RWPE2 (cell line): Measurements from ENCODE around the gene CBFA2T3.

Source experiments
- ATAC-seq: fragments of 200-7000 bp; cut with Tn5 transposase; 3 replicates; pipeline ENCODE4 v1.9.1; 2021; ENCODE audit warnings: low read depth
- DNase-seq: peaks from one replicate; pipeline ENCODE4 v3.0.0-alpha.2; 2020; ENCODE audit warnings: low spot score
- H3K27ac ChIP-seq: fragments of 450-650 bp; 2 replicates; pipeline ENCODE4 v1.5.1; 2017; ENCODE audit warnings: mild to moderate bottlenecking; ENCODE audit not compliant: poor library complexity, severe bottlenecking
- H3K27me3 ChIP-seq: fragments of 250-450 bp; sonication (Bioruptor Pico); 2 replicates; pipeline ENCODE4 v1.5.1; 2021; ENCODE audit warnings: mild to moderate bottlenecking, moderate library complexity; ENCODE audit not compliant: insufficient read depth, poor library complexity, severe bottlenecking
- H3K36me3 ChIP-seq: fragments of 250-450 bp; sonication (Bioruptor Pico); 2 replicates; pipeline ENCODE4 v1.5.1; 2020; ENCODE audit warnings: low read depth, mild to moderate bottlenecking, moderate library complexity
- H3K4me1 ChIP-seq: fragments of 250-450 bp; sonication (Bioruptor Pico); 2 replicates; pipeline ENCODE4 v1.5.1; 2021; ENCODE audit warnings: mild to moderate bottlenecking, moderate library complexity; ENCODE audit not compliant: insufficient read depth, poor library complexity, severe bottlenecking
- H3K4me3 ChIP-seq: fragments of 250-450 bp; sonication (Bioruptor Pico); 2 replicates; pipeline ENCODE4 v1.5.1; 2021; ENCODE audit warnings: mild to moderate bottlenecking, moderate library complexity; ENCODE audit not compliant: severe bottlenecking
- H3K9me3 ChIP-seq: fragments of 250-450 bp; sonication (Bioruptor Pico); 2 replicates; pipeline ENCODE4 v1.5.1; 2021; ENCODE audit warnings: mild to moderate bottlenecking, moderate library complexity; ENCODE audit not compliant: severe bottlenecking
- CTCF ChIP-seq: fragments of 450-650 bp; IDR thresholded peaks from one replicate; pipeline ENCODE4 v1.5.1; 2017; ENCODE audit warnings: mild to moderate bottlenecking, moderate library complexity; ENCODE audit not compliant: poor library complexity, severe bottlenecking

CBFA2T3 gene

DNA sequence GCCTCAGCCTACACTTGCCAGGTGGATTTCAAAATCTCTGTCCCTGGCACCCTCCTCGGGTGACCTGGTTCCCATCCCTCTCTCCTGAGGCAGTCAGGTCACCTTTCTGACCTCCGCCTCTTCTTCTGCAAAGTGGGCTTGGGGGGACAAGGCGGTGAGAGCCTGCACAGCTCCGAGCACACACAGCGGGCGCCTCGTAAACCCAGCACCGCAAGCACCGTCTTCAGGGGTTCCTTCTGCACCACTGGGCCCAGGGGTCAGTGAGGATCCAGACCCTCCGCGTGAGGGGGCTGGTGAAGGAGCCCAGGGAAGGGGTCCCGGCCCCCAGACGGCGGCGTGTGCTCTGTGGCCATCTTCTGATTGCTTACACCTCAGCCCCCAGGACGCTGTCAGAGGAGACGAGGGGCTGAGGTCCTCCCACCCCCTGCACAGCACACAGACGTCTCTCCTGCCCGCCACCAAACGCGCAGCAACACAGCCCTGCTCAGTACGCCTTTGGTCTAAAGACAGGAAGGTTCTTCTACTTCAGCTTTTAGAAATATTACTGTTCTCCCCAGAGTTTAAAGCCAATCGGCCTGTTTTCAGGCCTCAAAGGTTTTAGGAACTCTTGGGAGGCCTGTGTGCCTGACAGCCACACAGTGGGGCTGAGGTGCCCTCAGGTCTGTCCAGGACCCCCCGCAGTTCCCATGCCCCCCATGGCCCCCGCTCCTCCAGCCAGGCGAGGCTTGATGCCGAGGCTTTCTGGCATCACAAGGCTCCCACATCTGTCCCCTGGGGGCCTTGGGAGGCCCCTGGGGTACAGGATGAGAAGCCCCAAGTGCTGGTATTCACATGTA is 2.7 kb downstream of the CBFA2T3 start:
- Histone ChIP-seq H3K9me3 (no peaks in the 10 kb centered on the region), H3K4me3 (no peak overlapping the region), H3K27ac (no peak overlapping the region), H3K27me3 (peaks cover 63% of the 10 kb centered on the region), H3K4me1 (no peaks in the 10 kb centered on the region), H3K36me3 (no peaks in the 10 kb centered on the region)
- TF ChIP-seq CTCF: no peak
- DNase-seq: no peak
- ATAC-seq: no peak

GRCh38 chr16:88973415-88974050 is 3.5 kb downstream of the CBFA2T3 start:
- H3K4me3 ChIP-seq: no peak overlapping the region
- no peaks in the 10 kb centered on the region for H3K4me1 ChIP-seq
- no peaks in the 10 kb centered on the region for H3K36me3 ChIP-seq
- DNase-seq: no peak
- H3K9me3 ChIP-seq: no peaks in the 10 kb centered on the region
- H3K27me3 ChIP-seq: peaks cover 63% of the 10 kb centered on the region
- no peak overlapping the region for H3K27ac ChIP-seq
- no peak for ATAC-seq
- no peak for TF ChIP-seq CTCF

DNA sequence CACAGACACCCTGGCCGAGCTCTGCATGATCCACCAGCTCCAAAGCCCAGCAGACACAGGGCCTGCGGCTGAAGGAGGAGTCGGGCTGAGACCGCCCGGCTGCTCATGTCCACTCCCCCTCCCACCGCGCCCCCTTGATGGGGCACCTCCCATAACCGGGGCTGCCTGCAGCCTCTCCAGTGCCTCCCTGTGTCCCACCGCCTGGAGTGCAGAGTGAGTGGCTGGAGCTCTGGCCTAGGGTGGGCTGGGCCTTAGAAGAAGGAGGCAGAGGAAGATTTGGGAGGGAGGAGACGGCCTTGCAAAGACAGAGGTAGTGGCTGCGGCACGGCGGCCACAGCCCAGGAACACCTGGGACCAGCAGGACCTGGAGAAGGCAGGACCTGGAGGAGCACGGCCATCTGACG is 4.0 kb downstream of the CBFA2T3 start:
- no peaks in the 10 kb centered on the region for H3K4me1 ChIP-seq
- TF ChIP-seq CTCF: no peak
- no peak overlapping the region for H3K4me3 ChIP-seq
- ATAC-seq (no peak), DNase-seq (no peak)
- H3K36me3 ChIP-seq: no peaks in the 10 kb centered on the region
- H3K9me3 ChIP-seq: no peaks in the 10 kb centered on the region
- H3K27ac ChIP-seq: no peak overlapping the region
- H3K27me3 ChIP-seq: peaks cover 59% of the 10 kb centered on the region

- Histone ChIP-seq H3K9me3 (no peaks in the 10 kb centered on the region), H3K27ac (no peak overlapping the region), H3K4me1 (no peaks in the 10 kb centered on the region), H3K27me3 (peaks cover 52% of the 10 kb centered on the region), H3K36me3 (no peaks in the 10 kb centered on the region), H3K4me3 (no peak overlapping the region)
- no peak for ATAC-seq
- no peak for DNase-seq
- no peak for TF ChIP-seq CTCF
Measured at GRCh38 chr16:88972349-88972748, 4.7 kb downstream of the CBFA2T3 start.
